ENCODE results near the gene HAAO.
A peak's percentile ranks its signal among the peaks of the same experiment; 100 is the strongest.

DNA sequence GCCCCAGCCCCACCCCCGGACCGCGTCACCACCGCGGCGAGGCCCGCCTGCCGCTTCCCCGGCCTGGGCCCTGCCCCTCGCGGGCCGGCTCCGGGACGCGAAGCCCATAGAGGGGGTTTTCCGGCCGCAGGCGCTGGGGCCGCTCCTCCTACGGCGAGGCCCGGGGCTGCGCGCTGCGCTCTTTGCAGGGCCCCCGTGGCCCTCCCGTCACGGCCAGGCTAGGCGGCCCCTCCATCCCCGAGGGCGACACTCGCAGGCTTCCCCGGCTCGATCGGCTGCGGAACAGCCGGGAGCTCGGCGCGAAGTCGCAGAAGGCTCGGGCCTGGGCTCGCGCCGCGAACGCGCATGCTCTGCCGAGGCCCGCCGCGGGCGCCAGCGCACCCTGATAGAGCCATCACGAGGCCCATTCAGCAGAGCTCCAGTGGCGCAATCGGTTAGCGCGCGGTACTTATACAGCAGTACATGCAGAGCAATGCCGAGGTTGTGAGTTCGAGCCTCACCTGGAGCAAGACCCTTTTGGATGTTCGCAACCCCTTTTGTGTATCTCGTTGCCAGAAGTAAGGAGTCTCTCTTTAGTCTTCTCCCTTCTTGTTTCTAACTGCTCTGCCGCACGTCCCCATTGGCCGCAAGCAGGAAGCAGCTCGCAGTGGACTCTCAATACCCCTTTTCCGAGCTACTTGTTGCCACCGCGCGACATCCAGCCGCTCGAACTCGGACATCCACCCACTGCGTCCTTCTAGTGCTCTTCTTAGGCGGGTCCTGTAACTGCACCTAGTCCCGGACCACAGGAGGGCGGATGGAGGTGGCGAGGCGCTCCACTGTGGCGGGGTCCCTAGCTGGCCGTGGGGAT is 18.0 kb upstream of the HAAO start:
- TF ChIP-seq, protein P1, sequence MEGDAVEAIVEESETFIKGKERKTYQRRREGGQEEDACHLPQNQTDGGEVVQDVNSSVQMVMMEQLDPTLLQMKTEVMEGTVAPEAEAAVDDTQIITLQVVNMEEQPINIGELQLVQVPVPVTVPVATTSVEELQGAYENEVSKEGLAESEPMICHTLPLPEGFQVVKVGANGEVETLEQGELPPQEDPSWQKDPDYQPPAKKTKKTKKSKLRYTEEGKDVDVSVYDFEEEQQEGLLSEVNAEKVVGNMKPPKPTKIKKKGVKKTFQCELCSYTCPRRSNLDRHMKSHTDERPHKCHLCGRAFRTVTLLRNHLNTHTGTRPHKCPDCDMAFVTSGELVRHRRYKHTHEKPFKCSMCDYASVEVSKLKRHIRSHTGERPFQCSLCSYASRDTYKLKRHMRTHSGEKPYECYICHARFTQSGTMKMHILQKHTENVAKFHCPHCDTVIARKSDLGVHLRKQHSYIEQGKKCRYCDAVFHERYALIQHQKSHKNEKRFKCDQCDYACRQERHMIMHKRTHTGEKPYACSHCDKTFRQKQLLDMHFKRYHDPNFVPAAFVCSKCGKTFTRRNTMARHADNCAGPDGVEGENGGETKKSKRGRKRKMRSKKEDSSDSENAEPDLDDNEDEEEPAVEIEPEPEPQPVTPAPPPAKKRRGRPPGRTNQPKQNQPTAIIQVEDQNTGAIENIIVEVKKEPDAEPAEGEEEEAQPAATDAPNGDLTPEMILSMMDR (IDR thresholded peaks at IDR 0.05), result no peak
- TF ChIP-seq POLR2A (IDR thresholded peaks at IDR 0.05), result peak; percentile 92
- TF ChIP-seq EP300 (IDR thresholded peaks at IDR 0.05), result peak; percentile 26

Data from ovary (tissue), 3 donors.